ENCODE data around the gene SRSF3.

DNA sequence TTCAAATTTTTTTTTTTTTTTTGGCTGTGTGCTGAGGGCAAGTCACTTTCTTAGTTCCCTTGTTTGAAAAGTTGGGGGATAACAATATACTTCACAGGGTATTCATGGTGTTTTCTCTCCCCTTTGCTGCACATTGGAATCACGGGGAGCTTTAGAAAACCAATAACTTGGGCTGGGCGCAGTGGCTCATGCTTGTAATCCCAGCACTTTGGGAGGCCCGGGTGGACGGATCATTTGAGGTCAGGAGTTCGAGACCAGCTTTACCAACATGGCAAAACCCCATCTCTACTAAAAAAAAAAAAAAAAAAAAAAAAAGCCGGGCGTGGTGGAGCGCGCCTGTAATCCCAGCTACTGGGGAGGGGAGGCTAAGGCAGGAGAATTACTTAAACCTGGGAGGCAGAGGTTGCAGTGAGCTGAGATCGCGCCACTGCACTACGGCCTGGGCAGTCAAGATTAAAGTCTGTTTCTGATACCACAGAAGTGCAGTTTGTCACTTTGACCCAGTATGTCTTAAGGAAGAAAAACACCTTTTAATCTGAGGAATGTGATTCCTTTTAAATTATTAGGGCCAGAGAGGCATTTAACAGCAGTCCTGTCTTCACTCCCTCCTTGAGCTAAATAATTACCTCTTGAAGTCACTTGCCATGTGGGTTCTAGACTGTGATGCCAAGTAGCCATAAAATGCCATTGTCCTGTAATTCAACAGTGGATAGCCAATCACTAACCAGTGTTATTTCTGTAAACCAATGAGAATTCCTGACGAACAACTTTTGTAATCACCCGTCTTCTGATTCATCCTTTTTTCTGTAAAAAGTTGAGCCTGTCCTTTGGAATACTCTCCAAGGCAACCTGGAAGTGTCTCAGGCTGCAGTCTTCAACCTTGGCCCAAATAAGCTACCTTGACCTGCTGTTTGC, 16.1 kb downstream of the SRSF3 start:
- TF ChIP-seq, protein P1, sequence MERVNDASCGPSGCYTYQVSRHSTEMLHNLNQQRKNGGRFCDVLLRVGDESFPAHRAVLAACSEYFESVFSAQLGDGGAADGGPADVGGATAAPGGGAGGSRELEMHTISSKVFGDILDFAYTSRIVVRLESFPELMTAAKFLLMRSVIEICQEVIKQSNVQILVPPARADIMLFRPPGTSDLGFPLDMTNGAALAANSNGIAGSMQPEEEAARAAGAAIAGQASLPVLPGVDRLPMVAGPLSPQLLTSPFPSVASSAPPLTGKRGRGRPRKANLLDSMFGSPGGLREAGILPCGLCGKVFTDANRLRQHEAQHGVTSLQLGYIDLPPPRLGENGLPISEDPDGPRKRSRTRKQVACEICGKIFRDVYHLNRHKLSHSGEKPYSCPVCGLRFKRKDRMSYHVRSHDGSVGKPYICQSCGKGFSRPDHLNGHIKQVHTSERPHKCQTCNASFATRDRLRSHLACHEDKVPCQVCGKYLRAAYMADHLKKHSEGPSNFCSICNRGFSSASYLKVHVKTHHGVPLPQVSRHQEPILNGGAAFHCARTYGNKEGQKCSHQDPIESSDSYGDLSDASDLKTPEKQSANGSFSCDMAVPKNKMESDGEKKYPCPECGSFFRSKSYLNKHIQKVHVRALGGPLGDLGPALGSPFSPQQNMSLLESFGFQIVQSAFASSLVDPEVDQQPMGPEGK (tag by site-specific recombination; IDR thresholded peaks at IDR 0.05), result no peak
- TF ChIP-seq GLI4 (tag by site-specific recombination; IDR thresholded peaks at IDR 0.05), result no peak
- no peak for TF ChIP-seq ZNF776 (tag by site-specific recombination; IDR thresholded peaks at IDR 0.05; ENCODE audit: borderline replicate concordance)
- TF ChIP-seq, protein P2, sequence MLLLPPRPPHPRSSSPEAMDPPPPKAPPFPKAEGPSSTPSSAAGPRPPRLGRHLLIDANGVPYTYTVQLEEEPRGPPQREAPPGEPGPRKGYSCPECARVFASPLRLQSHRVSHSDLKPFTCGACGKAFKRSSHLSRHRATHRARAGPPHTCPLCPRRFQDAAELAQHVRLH (tag by site-specific recombination; IDR thresholded peaks at IDR 0.05), result no peak
- TF ChIP-seq, protein P3, sequence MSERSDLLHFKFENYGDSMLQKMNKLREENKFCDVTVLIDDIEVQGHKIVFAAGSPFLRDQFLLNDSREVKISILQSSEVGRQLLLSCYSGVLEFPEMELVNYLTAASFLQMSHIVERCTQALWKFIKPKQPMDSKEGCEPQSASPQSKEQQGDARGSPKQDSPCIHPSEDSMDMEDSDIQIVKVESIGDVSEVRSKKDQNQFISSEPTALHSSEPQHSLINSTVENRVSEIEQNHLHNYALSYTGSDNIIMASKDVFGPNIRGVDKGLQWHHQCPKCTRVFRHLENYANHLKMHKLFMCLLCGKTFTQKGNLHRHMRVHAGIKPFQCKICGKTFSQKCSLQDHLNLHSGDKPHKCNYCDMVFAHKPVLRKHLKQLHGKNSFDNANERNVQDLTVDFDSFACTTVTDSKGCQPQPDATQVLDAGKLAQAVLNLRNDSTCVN (tag by site-specific recombination; optimal IDR thresholded peaks at IDR 0.05), result no peak
- TF ChIP-seq ZNF132 (tag by site-specific recombination; IDR thresholded peaks at IDR 0.05; ENCODE audit: borderline replicate concordance), result no peak
- TF ChIP-seq ZNF660 (tag by site-specific recombination; IDR thresholded peaks at IDR 0.05), result no peak
- no peak for TF ChIP-seq ZNF658 (tag by site-specific recombination; IDR thresholded peaks at IDR 0.05)
- TF ChIP-seq ZNF76 (tag by site-specific recombination; IDR thresholded peaks at IDR 0.05; ENCODE audit: borderline replicate concordance, low read depth), result no peak
- no peak for TF ChIP-seq SP2 (tag by site-specific recombination; IDR thresholded peaks at IDR 0.05)
- TF ChIP-seq GFI1B (tag by site-specific recombination; IDR thresholded peaks at IDR 0.05), result no peak
- TF ChIP-seq ZBTB17 (tag by site-specific recombination; IDR thresholded peaks at IDR 0.05), result no peak
- TF ChIP-seq, protein P4, sequence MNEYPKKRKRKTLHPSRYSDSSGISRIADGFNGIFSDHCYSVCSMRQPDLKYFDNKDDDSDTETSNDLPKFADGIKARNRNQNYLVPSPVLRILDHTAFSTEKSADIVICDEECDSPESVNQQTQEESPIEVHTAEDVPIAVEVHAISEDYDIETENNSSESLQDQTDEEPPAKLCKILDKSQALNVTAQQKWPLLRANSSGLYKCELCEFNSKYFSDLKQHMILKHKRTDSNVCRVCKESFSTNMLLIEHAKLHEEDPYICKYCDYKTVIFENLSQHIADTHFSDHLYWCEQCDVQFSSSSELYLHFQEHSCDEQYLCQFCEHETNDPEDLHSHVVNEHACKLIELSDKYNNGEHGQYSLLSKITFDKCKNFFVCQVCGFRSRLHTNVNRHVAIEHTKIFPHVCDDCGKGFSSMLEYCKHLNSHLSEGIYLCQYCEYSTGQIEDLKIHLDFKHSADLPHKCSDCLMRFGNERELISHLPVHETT (tag by site-specific recombination; IDR thresholded peaks at IDR 0.05), result no peak
- TF ChIP-seq, protein P5, sequence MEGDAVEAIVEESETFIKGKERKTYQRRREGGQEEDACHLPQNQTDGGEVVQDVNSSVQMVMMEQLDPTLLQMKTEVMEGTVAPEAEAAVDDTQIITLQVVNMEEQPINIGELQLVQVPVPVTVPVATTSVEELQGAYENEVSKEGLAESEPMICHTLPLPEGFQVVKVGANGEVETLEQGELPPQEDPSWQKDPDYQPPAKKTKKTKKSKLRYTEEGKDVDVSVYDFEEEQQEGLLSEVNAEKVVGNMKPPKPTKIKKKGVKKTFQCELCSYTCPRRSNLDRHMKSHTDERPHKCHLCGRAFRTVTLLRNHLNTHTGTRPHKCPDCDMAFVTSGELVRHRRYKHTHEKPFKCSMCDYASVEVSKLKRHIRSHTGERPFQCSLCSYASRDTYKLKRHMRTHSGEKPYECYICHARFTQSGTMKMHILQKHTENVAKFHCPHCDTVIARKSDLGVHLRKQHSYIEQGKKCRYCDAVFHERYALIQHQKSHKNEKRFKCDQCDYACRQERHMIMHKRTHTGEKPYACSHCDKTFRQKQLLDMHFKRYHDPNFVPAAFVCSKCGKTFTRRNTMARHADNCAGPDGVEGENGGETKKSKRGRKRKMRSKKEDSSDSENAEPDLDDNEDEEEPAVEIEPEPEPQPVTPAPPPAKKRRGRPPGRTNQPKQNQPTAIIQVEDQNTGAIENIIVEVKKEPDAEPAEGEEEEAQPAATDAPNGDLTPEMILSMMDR (tag by site-specific recombination; IDR thresholded peaks at IDR 0.05), result no peak
